Activated naive CD4-positive, alpha-beta T cell treated with anti-CD3 and anti-CD28 coated beads for 36 hours (primary cell): ENCODE data around the gene CA14. TPM values are rescaled to one million over a fixed set of nuclear protein-coding genes. Genes with fewer than 3 reads are reported as not detected.
A peak's percentile ranks its signal among the peaks of the same experiment; 100 is the strongest.
"Not testable (repeated sequence)": the region's sequence is repeated elsewhere in the genome, so short reads cannot be mapped to it uniquely, and the experiment has no call there.

Experiments
- CTCF ChIA-PET: fragments of 350-600 bp; sonication (Branson Sonifier 250); formaldehyde crosslinking; loops from one replicate; lab custom pipeline; 2021; ENCODE audit warnings: antibody characterized with exemption; lab: Charles Lee
- DNase-seq: peaks from one replicate; pipeline ENCODE4 v3.0.0-alpha.2; 2020
- H3K27ac Mint-ChIP-seq: one replicate; pipeline ENCODE4 v1.8.0; 2021; ENCODE audit warnings: mild to moderate bottlenecking, mixed read lengths
- H3K27me3 Mint-ChIP-seq: one replicate; pipeline ENCODE4 v1.8.0; 2021; ENCODE audit warnings: low read depth, mixed read lengths
- H3K36me3 Mint-ChIP-seq: one replicate; pipeline ENCODE4 v1.8.0; 2021; ENCODE audit warnings: low read depth, mixed read lengths
- H3K4me1 Mint-ChIP-seq: one replicate; pipeline ENCODE4 v1.8.0; 2021; ENCODE audit warnings: low read depth, mixed read lengths
- H3K4me3 Mint-ChIP-seq: one replicate; pipeline ENCODE4 v1.8.0; 2021; ENCODE audit warnings: mild to moderate bottlenecking, moderate library complexity, mixed read lengths
- H3K9me3 Mint-ChIP-seq: one replicate; pipeline ENCODE4 v1.8.0; 2021; ENCODE audit warnings: mixed read lengths
- intact Hi-C: fragments of 100-400 bp; cut with micrococcal nuclease; formaldehyde crosslinking; loops from one replicate; pipeline ENCODE4 v1.15.1; 2023
- total RNA-seq, 2 experiments: library from RNA; stranded (reverse); gene quantifications; one replicate each; pipeline ENCODE4 v1.2.3, GENCODE V29; 2021

CA14 gene
- not detected for total RNA-seq

DNA sequence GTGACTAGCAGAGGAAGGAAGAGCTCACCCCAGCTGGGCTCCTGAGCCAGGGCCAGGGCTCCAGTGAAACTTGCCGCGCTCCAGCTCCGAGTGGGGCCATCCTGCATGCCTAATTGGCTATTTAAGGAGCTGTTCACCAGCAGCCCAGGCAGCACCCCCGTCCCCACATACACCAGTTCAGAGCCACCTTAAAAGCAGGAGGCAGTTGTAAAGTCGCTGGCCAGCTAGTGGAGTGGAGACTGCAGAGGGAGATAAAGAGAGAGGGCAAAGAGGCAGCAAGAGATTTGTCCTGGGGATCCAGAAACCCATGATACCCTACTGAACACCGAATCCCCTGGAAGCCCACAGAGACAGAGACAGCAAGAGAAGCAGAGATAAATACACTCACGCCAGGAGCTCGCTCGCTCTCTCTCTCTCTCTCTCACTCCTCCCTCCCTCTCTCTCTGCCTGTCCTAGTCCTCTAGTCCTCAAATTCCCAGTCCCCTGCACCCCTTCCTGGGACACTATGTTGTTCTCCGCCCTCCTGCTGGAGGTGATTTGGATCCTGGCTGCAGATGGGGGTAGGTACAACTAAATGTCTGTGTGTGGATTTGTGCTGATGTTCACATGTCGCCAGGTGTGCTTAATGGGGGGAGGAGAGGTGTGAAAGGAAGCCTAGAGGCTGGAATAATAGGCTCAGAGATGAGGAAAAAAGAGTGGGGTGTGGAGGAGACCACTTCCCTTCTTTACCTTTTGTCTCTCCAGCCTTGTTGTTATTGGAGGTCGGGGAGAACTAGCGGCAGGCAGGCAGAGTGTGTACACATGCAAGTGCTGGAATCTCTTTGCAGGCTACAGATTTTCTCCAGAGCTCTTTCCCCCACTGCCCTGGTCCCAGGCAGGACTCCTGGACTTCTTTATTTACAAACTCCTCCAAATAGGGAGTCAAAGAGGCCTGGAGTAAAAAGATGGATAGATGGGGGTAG, at the start of gene CA14:
Gene CA14 (plus strand): TSS at position 151 of the 962 bp plus-strand sequence. CDS start 355 bp downstream, at position 506.
- H3K27me3 Mint-ChIP-seq: peaks cover 19% of the 10 kb centered on the region
- CTCF ChIA-PET: interaction anchor here (0.7 to 5.5 kb wide), 3 partner anchors 22 to 89 kb away, joined by 3 to 68 read pairs (median 3); partner anchors contain the start of gene CIART
- intact Hi-C loops: no loop called here
- peaks cover 22% of the 10 kb centered on the region for H3K4me1 Mint-ChIP-seq
- no peak for DNase-seq
- H3K4me3 Mint-ChIP-seq: no peak within 1 kb of the TSS
- H3K27ac Mint-ChIP-seq: no peak within 1 kb of the TSS
- H3K9me3 Mint-ChIP-seq: no peaks in the 10 kb centered on the region
- H3K36me3 Mint-ChIP-seq: no peaks in the 10 kb centered on the region

- CTCF ChIA-PET: interaction anchor here (1.9 kb wide), 1 partner anchor 21 kb away, joined by 5 read pairs; no protein-coding TSS in a partner anchor
- not testable (repeated sequence) for H3K9me3 Mint-ChIP-seq, H3K4me3 Mint-ChIP-seq
These were observed 49.1 kb upstream of the CA14 start for GRCh38 chr1:150208460-150208859.

GRCh38 chr1:150210091-150210490, 47.5 kb upstream of the CA14 start:
- intact Hi-C loops: no loop called here
- CTCF ChIA-PET: interaction anchor here (0.9 kb wide), 1 partner anchor 46 kb away, joined by 3 read pairs; no protein-coding TSS in a partner anchor
- Mint-ChIP-seq H3K27ac (no peak overlapping the region), H3K4me1 (peaks cover 15% of the 10 kb centered on the region), H3K27me3 (no peaks in the 10 kb centered on the region), H3K9me3 (no peaks in the 10 kb centered on the region), H3K4me3 (no peak overlapping the region), H3K36me3 (no peaks in the 10 kb centered on the region)
- no peak for DNase-seq

More at GRCh38 chr1:150208460-150208859, 49.1 kb upstream of the CA14 start:
- H3K36me3 Mint-ChIP-seq, H3K4me1 Mint-ChIP-seq, H3K27me3 Mint-ChIP-seq, H3K27ac Mint-ChIP-seq, intact Hi-C loops, DNase-seq: not testable (repeated sequence)

GRCh38 chr1:150210706-150211105, 46.9 kb upstream of the CA14 start:
- Mint-ChIP-seq H3K27me3 (no peaks in the 10 kb centered on the region), H3K4me1 (peaks cover 15% of the 10 kb centered on the region), H3K36me3 (no peaks in the 10 kb centered on the region), H3K4me3 (no peak overlapping the region), H3K9me3 (no peaks in the 10 kb centered on the region), H3K27ac (no peak overlapping the region)
- DNase-seq: no peak
- CTCF ChIA-PET: interaction anchor here (0.9 kb wide), 1 partner anchor 46 kb away, joined by 3 read pairs; no protein-coding TSS in a partner anchor
- intact Hi-C loops: no loop called here

- Mint-ChIP-seq H3K9me3 (no peaks in the 10 kb centered on the region), H3K4me3 (no peak overlapping the region), H3K27ac (no peak overlapping the region), H3K27me3 (no peaks in the 10 kb centered on the region), H3K4me1 (peaks cover 15% of the 10 kb centered on the region), H3K36me3 (no peaks in the 10 kb centered on the region)
- CTCF ChIA-PET: no interaction called here
- no peak for DNase-seq
- intact Hi-C loops: no loop called here
These were observed 45.5 kb upstream of the CA14 start for GRCh38 chr1:150212070-150212469.

DNA sequence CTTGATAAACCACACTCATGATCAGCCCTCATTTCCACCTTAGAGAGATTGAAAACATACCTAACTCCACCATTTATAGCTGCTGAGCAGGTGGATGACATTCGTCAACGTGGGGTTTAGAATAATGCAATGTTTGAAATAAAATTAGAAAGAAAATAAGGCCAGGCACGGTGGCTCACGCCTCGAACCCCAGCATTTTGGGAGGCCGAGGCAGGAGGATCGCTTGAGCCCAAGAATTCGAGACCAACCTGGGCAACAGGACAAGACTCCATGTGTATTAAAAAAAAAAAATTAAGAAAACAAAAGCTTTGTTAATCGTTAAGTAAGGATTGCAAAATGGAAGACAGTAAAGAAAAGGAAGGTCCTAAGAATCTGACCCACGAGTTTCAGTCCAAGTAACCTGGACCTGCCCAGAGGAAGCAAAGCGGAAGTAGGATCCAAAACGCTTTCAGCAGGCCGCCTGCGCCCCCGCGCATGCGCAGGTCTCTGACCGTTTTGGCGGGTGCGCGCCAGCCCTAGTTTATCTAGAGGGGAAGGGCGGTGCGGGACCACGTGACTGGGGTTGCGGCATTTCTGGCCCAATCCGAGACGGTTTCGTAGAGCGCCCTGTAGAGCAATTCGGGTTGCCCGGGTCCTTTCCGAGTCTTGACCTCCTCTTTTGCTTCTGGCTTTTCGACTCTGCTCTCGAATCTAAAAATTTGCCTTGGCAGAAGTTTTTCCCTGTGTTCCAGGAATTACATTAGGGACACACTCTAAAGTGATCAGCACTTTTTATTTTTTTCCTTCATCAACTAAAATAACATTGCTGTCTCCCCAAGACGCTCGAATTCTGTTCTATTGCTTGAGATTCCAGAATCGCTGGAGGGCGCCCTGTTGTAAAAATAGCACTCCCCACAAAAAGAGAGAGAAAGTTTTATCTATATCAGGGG, 44.1 kb upstream of the CA14 start:
- no peaks in the 10 kb centered on the region for H3K9me3 Mint-ChIP-seq
- H3K27ac Mint-ChIP-seq: peak overlapping the region; percentile 92
- no peaks in the 10 kb centered on the region for H3K36me3 Mint-ChIP-seq
- H3K4me3 Mint-ChIP-seq: peak overlapping the region; percentile 81
- CTCF ChIA-PET: interaction anchor here (0.6 to 1.2 kb wide), 2 partner anchors 12 to 57 kb away, joined by 3 to 4 read pairs; no protein-coding TSS in a partner anchor
- peak; percentile 96 for DNase-seq
- H3K27me3 Mint-ChIP-seq: no peaks in the 10 kb centered on the region
- peaks cover 15% of the 10 kb centered on the region for H3K4me1 Mint-ChIP-seq
- intact Hi-C loops: loop anchor here (1.0 kb wide), 4 partner anchors 23 to 416 kb away; partner anchors contain the start of genes ANP32E, ENSA and VPS45

DNA sequence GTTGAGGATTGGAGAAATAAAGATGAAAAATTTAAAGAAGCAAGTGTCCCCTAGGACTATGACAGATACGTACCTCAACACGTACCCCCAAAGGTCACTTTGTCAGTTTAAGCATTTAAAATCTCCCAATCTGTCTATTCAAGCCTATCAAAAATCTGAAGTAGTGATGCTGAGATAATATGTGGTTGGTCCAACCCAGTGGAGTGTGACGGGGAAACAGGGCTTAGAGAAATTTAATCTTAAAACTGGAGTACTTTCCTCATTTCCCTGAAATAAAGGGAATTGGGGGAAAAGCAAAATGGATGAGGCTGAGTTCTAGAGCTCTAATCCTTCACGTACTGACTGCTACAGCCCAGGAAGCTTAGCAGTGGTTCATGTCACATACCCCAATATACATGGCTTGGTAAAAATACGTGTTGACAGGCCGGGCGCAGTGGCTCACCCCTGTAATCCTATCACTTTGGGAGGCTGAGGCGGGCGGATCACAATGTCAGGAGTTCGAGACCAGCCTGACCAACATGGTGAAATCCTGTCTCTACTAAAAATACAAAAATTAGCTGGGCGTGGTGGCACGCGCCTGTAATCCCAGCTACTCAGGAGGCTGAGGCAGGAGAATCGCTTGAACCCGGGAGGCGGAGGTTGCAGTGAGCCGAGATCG, 43.3 kb upstream of the CA14 start:
- H3K36me3 Mint-ChIP-seq, H3K27me3 Mint-ChIP-seq, H3K9me3 Mint-ChIP-seq, DNase-seq: not testable (repeated sequence)
- Mint-ChIP-seq H3K27ac (peak overlapping the region; percentile 92), H3K4me1 (peaks cover 15% of the 10 kb centered on the region), H3K4me3 (peak overlapping the region; percentile 81)
- intact Hi-C loops: loop anchor here (1.0 kb wide), 1 partner anchor 67 kb away; no protein-coding TSS in a partner anchor
- CTCF ChIA-PET: interaction anchor here (0.6 to 1.2 kb wide), 4 partner anchors 11 to 56 kb away, joined by 3 to 4 read pairs (median 3); no protein-coding TSS in a partner anchor

DNA sequence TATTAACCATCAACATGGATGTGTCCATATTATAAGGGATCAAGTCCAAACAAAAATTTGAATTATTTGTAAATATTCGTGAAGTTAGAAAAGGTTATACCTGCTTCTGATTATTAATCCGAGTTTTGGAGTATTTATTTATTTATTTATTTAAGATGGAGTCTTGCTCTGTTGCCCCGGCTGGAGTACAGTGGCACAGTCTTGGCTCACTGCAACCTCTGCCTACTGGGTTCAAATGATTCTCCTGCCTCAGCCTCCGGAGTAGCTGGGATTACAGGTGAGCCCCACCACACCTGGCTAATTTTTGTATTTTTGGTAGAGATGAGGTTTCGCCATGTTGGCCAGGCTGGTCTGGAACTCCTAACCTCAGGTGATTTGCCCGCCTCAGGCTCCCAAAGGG, 41.7 kb upstream of the CA14 start:
- not testable (repeated sequence) for H3K4me3 Mint-ChIP-seq
- CTCF ChIA-PET: interaction anchor here (0.6 to 0.9 kb wide), 2 partner anchors 18 to 707 kb away, joined by 3 to 5 read pairs; no protein-coding TSS in a partner anchor

DNA sequence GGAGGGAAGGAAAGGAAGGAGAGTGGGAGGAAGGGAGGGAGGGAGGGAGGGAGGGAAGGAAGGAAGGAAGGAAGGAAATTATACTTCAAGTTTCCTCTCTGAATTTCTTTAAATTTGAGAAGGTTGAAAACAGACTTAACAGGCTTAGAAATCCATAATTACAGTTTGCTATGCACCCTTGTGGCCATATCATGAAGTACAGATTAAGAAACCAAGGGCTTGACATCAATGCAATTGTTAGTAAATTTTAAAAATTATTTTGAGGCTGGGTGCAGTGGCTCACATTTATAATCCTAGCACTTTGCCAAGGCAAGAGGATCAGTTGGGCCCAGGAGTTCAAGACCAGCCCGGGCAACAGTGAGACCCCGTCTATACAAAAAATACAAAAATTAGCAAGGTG, 36.0 kb upstream of the CA14 start:
- Mint-ChIP-seq H3K4me3 (no peak overlapping the region), H3K36me3 (peaks cover 31% of the 10 kb centered on the region), H3K27ac (no peak overlapping the region), H3K27me3 (no peaks in the 10 kb centered on the region), H3K9me3 (no peaks in the 10 kb centered on the region), H3K4me1 (no peaks in the 10 kb centered on the region)
- no peak for DNase-seq
- CTCF ChIA-PET: no interaction called here
- intact Hi-C loops: no loop called here

More for the DNA sequence above, 41.7 kb upstream of the CA14 start:
- DNase-seq, H3K27me3 Mint-ChIP-seq, H3K36me3 Mint-ChIP-seq, intact Hi-C loops, H3K27ac Mint-ChIP-seq, H3K9me3 Mint-ChIP-seq: not testable (repeated sequence)
- peaks cover 15% of the 10 kb centered on the region for H3K4me1 Mint-ChIP-seq

DNA sequence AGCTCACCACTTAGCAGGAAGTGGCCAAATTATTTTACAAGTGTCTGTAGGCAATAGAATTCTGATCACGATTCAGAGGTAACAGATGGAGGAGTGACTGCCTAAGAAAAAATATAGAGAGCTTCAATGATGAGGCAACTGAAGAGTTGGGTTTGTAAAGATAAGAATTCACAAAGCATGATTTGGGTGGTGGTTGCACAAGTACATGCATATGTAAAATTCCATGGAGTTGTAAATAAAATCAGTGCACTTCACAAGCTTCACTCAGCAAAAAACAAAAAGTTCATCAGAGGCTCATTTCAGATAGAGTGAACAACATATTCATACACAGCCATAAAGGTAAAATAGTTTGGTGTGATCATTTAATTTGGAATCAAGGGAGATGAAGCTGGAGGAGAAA, 32.6 kb upstream of the CA14 start:
- Mint-ChIP-seq H3K4me1 (peaks cover 3% of the 10 kb centered on the region), H3K4me3 (no peak overlapping the region), H3K27ac (no peak overlapping the region), H3K27me3 (no peaks in the 10 kb centered on the region), H3K9me3 (no peaks in the 10 kb centered on the region), H3K36me3 (peaks cover 49% of the 10 kb centered on the region)
- intact Hi-C loops: no loop called here
- DNase-seq: no peak
- CTCF ChIA-PET: interaction anchor here (0.6 kb wide), 1 partner anchor 8 kb away, joined by 4 read pairs; no protein-coding TSS in a partner anchor

- no peaks in the 10 kb centered on the region for H3K9me3 Mint-ChIP-seq
- intact Hi-C loops: no loop called here
- H3K36me3 Mint-ChIP-seq: peaks cover 49% of the 10 kb centered on the region
- H3K27me3 Mint-ChIP-seq: no peaks in the 10 kb centered on the region
- DNase-seq: no peak
- CTCF ChIA-PET: interaction anchor here (0.6 to 0.7 kb wide), 2 partner anchors 12 to 114 kb away, joined by 3 to 4 read pairs; no protein-coding TSS in a partner anchor
- no peak overlapping the region for H3K4me3 Mint-ChIP-seq
- H3K4me1 Mint-ChIP-seq: peaks cover 3% of the 10 kb centered on the region
- H3K27ac Mint-ChIP-seq: no peak overlapping the region
These were observed 32.0 kb upstream of the CA14 start for GRCh38 chr1:150225546-150225945.
